HG02852 (cell line): Measurements from ENCODE around the gene CSF1.
A peak's percentile ranks its signal among the peaks of the same experiment; 100 is the strongest.

Experiments used
- ATAC-seq: cut with Tn5 transposase; IDR thresholded peaks from one replicate; pipeline ENCODE4 v1.9.1; 2021; ENCODE audit warnings: mild to moderate bottlenecking, moderate library complexity; ENCODE audit not compliant: unreplicated experiment

Gene CSF1

DNA sequence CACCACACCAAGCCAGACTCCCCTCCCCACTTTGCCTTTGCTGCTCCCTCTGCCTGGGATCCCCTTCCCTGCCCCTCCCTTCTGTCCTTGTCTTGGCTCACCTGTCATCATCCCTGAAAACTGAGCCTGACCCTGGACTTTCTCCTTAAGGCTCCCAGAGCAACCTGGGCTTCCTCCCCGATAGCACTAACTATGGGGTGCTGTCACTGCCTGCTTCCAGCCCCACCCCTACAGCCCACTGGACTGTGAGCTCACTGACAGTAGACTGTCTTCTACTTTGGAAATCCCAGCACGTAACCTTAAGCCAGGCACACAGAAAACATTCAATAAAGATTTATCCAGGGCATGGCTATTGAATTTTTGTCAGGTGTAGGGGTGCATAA lies 9.5 kb upstream of the CSF1 start:
- no peak for ATAC-seq

DNA sequence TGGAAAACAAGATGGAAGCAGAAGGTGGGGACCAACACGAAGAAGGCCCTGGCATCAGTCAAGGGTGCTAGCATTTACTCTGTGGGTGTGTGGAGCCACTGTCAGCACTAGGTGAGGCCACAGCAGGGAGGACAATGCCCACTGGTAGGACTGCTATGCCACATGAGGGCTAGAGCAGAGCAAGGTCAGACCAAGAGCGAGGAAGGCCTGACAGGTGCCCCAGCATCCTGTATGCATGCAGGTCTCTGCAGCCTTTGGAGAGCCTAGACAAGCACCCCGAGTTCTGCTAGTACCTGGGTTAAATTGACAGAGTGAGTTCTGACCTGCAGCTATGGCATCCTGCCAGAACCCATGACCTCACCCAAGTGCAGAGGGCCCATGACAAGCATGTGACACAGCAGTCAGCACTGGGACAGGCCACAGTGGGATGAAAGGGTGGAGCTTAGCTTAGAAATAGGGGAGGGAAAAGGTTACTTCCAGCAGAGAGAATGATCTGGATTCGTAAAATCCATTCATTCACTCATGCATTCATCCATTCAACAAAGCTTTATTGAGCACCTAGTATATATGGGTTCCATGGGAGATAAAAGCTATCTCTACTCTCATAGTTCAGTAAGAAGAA lies 9.0 kb upstream of the CSF1 start:
- ATAC-seq = no peak

DNA sequence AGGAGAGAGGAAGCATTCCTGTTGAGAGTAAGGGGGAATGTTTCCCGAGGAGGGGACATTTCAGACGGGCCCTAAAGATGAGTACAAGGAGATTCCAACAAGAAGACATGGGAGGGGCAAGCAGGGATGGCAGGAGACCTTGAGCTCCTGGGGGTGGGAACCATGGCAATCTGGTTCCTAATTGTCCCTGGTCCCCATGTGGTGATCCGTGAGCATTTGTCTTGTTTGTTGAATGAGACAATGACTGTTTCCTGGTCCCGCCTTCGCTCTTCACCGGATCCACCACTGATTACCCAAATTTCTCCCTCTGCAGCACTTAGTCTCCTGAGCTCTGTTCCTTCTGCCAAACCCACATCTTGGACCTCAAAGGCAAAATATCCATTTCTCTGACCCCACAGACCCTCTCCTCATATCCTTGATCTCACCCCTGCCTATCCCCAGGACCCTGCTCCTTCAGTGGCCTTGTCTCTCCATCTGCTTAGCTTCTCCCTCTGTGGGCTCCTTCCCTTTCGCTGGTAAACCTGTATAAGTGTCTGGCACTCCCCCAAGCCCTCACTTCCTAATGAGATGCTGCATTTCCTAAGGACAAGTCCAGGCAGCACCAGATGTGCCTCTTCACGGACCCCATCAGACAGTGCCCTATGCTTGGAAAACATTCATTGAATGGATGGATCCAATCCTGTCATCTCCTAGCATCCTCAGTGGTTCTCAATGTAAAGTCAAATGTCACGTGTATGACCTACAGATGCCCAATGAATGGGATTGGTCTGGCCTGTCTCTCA lies 8.3 kb upstream of the CSF1 start:
- ATAC-seq = no peak

DNA sequence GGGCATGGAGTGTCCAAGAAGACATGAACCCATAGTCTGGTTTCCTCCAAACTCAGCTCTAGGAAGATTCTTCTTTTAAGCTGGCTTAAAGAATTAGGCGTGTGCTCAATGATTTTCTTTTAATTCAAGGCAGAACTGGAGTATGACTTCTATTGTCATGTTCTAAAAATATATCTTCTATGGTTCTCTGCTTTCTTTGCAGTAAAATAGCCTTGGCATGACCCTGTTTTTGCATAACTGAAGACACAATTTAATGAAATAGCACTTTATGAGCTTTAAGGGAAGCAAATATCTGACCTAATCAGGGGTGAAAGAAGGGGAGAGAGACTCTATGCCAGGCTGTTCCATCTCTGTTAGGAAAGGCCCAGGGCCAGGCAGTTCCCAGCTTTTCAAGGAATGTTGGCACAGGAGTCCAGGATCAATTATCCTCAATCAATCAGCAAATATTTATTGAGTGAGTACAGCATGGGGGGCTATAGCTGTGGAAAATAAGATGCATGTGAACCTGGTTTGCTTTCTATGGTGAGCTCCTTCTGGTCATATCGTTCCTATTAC lies 7.2 kb upstream of the CSF1 start:
- ATAC-seq = no peak

DNA sequence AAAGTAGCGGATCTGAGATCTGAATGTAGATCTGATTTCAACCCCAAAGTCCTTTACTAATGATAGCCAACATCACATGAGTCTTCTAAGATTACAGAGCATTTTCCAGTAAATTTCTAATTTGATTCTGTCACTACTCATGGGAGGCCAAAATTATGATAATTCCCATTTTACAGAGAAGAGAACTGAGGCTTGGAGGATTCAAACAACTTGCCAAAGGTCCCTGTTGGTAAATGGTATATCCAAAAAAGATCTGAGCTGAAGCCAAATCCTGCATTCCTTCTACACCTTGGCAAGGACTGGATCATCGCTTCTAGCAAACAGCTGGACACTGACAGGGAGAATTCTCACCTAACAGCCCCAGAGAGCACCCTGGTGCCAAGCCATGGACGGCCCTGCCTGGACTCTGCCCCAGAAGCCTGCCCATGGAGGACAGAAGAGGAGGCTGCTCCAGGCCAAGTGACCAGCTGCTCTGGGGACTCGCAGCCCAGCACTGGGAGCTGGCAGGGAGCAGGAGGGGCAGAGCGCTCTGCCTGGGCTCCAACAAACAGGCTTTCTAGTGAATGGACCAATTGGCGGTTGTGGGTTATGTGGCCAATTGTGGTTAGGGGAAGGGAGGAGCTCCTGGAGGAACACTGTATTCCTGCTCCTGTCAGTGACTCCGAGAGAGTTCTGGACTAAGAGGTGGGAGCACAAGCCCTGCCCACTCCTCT lies 6.4 kb upstream of the CSF1 start:
- no peak for ATAC-seq

DNA sequence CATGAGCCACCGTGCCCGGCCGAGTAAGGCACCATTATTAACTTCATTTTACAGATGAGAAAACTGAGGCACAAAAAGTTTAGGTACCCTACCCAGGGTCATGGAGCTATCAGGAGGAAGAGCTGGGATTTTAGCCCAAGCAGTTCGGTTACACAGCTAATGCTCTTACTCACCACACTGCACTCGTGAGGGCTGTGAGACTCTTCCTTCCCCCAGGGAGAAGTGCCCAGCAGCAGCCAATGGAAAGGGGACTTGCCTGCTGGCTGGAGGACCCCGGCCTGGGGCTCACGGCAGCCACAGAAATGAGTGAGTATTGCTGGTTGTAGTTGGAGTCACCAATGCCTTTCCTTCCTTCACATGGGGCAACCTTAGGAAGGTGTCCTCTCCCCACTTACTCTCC lies 5.2 kb upstream of the CSF1 start:
- ATAC-seq = no peak

DNA sequence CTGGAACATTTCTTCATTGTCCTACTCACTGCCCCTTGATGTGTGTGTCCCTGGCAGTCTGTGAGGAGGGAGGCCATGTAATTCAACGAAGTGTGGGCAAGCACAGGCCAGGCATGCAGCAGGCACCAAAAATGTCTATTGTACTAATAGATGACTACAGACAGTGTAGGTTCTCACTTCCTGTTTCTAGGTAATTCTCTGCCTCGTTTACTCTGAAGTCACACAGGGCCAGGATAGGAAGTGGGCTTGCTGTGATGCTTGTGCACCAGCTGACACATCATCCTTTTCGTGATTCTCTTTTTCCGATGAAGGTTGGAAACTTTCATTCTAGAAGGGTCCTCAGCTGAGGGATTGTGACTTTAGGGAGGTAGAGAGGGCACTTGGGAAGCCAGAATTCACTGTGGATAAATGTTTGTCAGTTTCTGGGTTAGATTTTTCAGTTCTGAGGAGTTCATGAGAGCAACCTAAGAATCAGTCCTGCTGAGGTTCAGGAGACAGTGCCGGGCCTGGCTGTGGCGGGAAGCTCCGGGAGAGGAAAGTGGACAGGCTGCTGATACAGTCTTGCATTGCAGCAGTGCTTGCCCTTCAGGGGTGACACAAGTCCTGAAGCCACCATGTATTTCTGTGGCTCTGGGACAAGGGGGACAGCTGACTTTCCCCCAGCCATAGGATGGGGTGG lies 4.3 kb upstream of the CSF1 start:
- ATAC-seq = peak; percentile 92

DNA sequence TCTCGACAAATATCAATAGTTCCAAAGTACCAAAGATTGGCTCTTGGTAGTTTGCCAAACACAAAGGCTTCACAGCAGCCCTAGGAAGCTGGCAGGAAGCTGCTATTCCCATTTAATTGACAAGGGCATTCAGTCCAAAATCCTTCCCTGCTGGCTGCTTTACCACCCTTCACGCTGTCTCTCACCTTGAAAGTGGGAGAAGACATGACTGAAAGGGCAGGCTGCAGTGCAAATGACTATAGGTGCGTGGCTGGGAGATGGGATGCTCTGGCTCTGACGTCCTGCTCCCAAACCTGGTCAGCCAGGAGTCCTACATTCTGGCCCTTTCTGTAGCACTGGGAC lies 3.8 kb upstream of the CSF1 start:
- ATAC-seq = no peak

DNA sequence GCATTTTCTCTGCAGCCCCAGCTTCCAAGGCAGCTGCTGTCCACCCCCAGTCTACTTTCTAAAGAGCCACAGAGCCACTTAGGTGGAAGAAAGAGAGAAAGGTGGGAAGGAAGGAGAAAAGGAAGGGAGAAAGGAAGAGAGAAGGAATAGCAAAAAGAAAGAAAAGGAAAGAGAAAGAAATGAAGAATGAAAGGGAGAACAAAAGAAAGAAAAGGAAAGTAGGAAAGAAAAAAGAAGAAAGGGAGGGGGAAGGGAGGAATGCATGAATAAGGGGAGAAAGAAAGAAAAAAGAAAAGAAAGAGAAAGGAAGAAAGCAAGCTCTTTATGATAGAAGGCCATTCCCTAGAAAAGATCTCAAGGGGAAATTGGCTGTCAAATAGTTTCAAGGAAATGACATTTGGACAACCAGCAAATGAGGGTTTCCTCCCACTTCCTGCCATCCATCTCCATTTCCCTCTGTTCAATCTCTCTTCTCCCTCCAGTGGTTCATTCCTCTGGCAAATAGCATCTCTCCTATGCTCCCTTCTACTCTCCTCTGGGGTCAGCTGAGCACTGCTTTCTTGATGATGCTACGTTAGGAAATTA lies 3.4 kb upstream of the CSF1 start:
- ATAC-seq = no peak

DNA sequence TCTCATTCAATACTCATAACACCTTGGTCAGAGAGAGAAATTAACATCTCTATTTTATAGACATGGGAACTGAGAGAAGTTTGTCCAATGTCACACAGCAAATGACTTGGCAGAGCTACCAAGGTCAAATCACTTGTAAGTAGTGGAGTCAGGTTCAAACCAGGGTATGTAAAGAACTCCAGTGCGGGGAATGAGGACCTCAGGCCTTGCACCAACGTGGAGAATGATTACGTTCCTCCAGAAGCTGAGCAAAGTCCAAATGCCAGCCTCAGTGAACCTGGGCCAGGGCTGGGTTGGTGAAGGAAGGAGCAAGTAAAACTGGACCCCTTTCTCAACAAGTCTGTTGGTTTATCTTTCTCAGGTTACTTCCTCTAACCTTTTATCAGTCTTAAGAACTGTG lies 1.8 kb upstream of the CSF1 start:
- ATAC-seq = no peak

DNA sequence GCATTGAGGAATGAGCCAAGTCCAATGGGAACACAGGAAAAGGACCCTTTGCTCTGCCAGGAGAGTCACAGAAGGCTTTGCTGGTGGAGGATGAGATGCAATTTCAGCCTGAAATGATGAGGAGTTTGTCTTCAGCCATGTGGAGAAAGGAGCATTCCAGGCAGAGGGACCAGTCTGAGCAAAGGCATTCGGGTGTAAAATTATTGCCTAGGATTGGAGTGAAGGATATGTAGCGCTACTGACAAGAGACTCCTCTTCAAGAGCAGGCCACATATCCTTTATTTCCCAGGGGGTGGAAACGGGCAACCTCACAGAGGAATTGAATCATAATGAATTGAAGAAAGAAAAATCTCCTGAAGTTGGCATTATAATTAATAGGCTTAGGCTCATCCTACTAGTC lies 1.1 kb upstream of the CSF1 start:
- no peak for ATAC-seq

DNA sequence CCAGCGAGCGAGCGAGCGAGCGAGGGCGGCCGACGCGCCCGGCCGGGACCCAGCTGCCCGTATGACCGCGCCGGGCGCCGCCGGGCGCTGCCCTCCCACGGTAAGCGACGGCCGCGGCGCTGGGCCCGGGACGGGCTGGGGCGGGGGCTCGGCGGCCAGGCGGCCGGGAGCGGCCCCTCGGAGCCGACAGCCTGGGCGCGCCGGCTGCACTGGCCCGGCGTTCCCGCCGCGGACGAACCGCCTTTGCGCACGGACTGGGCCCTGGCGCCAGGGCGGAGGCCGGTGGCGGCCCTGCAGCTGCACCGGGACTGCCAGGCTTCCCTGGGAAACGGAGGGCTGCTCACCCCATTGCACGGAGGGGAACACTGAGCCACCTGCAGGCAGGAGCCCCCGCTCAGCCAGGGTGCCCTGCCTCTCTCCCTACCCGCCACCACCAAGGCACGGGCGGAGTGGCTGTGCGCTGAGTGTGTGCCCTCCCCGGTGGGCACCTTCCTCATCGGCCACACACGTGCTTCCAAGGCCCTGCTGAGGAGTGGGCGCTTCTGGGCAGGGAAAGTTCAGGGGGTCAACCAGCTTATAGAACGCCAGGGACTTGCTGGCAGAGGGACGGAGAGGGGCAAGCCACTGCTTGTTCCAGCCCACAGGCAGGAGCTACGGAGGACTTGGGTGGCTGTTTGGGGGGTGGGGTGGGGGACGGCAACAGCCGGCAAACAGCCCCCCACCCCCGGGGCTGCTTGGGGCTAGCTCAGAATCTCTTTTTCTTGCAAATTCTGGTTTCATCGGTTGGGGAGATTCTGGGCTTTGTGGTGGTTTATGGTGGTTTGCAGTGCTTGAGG lies 532 bp downstream of the CSF1 start:
- no peak for ATAC-seq

DNA sequence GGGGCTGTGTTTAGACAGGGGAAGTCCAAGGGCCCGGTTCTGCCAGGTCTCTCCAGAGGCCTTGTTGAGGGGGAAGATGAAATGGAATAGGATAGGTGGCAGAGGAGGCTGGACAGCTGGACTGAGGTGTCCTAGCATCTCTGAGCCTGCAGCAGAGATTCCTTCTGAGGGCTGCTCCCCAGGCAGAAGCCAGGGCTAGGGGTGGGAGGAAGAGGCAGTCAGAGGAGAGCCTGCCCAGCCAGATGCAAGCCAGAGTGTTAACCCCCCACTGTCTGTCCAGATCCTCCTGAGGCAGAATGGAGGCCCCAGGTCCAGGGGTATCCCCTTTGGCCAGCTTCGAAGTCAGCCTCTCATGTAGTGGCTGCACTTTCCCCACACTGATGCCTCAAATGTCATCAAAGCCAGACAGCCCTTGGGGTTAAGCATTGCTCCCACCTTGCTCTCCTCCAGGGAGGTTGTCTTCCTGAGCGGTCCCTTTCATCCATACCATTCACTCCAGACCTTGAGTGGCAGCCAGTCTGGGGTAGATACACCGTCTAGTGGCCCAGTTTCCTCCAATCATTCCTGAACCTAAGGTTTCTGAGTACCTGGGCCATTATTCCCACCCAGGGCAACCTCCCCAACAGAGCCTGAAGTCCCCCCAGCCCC lies 1.7 kb downstream of the CSF1 start:
- ATAC-seq = no peak

DNA sequence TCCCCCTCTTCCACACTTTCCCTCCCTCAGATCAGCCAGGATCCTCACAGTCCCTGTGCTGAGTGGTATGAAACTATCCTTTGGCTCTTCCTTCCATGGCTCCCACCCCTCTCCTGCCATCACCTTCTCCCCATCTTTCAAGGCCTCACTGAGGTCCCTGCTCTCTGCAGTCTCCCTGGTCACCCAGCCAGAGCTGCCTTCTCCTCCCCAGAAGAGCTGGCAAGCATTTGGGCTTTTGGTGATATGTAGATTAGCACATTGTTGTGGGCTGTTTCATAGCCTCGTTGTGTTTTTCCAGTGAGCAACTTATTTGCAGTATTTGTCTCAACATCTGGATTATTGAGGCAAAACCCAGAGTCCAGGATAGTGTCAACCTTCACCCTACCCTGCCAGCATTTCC lies 2.2 kb downstream of the CSF1 start:
- ATAC-seq = no peak

DNA sequence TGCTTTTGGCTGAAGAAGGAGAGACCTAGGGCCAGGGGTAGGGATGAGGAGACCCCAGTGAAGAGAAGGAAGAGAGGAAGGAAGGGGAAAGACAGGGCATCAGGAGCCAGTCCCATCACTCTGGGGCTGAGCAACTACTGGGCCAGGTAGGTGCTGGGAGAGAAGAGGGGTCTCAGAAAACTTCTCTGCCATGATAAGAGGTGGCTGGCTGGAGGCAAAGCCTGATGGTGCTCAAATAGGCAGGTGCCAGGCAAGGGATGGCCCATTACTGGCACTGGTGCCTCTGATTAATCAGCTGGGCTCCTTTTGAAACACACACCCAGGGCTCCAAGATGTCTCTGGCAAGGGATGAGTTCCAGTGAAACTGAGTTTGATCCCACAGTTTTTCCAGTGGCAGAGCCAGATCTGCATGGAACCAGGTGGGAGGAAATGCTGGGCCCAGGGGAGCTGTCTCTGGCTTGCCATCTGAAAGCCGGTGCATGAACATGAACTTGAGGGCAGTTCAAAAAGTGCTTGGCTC lies 2.8 kb downstream of the CSF1 start:
- no peak for ATAC-seq

DNA sequence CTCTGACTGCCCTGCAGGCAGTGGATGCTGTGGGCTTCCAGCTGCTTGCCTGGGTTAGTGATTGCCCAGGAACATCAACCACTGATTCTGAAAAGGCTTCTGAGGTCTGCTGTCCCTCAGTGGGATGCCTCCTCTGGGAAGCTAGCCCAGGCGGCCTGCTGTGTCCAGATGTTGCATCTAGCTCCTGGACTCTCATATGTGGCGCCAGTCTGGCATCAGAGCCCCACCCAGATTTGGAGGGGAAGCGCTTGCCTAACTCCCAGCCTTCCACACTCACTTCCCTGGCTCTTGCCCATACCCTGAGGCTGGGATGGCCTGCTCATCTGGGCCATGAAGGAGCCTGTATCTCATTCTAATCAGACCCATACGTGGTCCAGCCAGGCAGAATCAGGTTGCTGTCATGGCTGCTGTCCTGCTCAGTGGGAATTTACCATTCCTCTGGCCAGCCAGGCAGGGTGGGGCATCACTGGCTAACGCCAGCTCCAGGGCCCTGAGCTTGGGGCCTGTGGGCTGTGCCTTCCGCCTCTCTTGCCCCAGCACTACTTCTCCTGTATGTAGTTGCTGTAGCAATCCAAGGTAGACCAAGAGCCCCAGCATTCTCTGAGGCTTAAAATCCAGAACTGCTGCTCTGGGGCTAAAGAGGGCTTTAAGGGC lies 4.1 kb downstream of the CSF1 start:
- no peak for ATAC-seq

DNA sequence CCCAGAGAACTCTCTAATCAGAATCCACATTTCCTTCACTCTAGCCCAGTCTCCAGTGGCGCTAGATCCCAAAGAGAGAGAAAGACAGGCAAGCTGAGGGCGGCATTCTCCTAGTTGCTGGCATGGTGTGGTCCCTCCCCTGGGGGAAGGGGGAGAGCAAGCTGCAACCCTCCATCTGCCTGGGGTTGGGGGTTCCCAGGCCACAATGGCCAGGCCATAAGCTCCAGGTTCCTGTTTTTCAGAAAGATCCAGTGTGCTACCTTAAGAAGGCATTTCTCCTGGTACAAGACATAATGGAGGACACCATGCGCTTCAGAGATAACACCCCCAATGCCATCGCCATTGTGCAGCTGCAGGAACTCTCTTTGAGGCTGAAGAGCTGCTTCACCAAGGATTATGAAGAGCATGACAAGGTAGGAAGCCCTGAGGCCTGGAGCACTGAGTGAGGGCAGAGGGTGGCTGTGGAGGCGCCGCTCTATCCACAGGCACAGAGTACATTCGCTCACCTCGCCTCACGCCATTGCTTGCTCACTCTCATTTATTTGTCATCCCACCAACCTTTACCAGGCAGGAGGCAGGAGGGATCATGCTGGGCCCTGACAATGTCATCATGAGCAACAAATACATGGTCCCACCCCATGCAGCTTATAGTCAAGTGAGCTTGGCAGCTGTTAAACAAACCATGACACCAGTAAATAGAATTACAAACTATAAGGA lies 6.6 kb downstream of the CSF1 start:
- ATAC-seq = no peak
